Fibroblast of lung (primary cell): ENCODE data around the gene RFX8.

Experiments used
- EZH2 ChIP-seq: IDR thresholded peaks from 2 replicates; pipeline ENCODE4 v1.5.1; 2012; ENCODE audit warnings: low read length, control low read depth, mild to moderate bottlenecking; ENCODE audit errors: missing control alignments
- TF ChIP-seq, protein P1 (sequence below), 2 donors: IDR thresholded peaks in 1 of 2; conservative IDR thresholded peaks in 1 of 2; 1 replicate in 1 of 2; 2 replicates in 1 of 2; pipeline ENCODE4 v1.5.1; 2011 to 2012; ENCODE audit warnings: low read length in 2 of 2, control low read depth in 1 of 2, inconsistent platforms in 1 of 2, low read depth in 1 of 2, mild to moderate bottlenecking in 1 of 2

DNA sequence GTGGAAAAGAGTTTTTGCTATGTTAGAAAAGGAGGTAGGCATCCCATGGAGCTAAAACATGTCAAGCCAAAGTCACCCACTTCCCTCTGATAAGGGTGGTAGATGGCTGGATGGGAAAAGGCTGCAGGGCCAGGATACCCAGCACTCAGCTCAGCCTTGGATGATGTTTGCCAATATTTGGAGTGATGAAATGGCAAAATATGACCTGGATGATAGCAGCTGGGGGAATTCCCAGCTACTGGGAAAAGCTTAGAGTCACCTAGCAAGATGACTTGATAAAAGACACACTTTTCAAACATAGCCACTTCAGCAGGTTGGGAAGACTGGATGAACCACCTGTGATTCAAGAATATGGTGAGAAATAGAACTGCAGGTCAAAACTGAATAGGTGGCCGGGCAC is 10.1 kb downstream of the RFX8 start:
- TF ChIP-seq, protein P1, sequence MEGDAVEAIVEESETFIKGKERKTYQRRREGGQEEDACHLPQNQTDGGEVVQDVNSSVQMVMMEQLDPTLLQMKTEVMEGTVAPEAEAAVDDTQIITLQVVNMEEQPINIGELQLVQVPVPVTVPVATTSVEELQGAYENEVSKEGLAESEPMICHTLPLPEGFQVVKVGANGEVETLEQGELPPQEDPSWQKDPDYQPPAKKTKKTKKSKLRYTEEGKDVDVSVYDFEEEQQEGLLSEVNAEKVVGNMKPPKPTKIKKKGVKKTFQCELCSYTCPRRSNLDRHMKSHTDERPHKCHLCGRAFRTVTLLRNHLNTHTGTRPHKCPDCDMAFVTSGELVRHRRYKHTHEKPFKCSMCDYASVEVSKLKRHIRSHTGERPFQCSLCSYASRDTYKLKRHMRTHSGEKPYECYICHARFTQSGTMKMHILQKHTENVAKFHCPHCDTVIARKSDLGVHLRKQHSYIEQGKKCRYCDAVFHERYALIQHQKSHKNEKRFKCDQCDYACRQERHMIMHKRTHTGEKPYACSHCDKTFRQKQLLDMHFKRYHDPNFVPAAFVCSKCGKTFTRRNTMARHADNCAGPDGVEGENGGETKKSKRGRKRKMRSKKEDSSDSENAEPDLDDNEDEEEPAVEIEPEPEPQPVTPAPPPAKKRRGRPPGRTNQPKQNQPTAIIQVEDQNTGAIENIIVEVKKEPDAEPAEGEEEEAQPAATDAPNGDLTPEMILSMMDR (conservative IDR thresholded peaks at IDR 0.05 in 1 of 2, IDR thresholded peaks at IDR 0.05 in 1 of 2; ENCODE audit: low read depth in 1 of 2, low read length in 2 of 2), result no peak
- TF ChIP-seq EZH2, result no peak
